ENCODE data around the gene RNF217.

RNF217 gene

GRCh38 chr6:124987999-124988591 is 25.9 kb downstream of the RNF217 start:
- no peak for DNase-seq (ENCODE audit: low read depth in 2 of 2)

- no peak for DNase-seq (ENCODE audit: low read depth in 2 of 2)
Observed at GRCh38 chr6:124989136-124989983, 27.1 kb downstream of the RNF217 start.

DNA sequence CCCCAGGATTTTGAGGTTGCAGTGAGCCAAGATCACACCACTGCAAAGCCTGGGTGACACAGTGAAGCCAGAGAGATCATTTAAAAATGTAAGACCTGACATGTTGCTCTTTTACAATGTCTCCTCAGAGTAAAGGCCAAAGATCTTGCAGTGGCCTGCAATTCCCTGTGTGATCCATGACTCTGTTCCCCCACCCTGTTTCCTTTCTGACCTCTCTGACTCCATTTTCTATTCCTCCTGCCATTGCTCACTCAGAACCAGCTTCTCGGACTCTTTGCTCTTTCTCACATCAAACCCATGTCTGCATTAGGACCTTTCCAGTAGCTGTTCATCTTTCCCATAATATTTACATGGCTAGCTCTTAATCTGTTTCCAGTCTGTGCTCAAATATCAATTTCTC is 28.8 kb downstream of the RNF217 start:
- DNase-seq (ENCODE audit: low read depth in 2 of 2), result no peak

GRCh38 chr6:124991764-124992295 is 29.6 kb downstream of the RNF217 start:
- DNase-seq (ENCODE audit: low read depth in 2 of 2), result no peak

GRCh38 chr6:124993327-124993726 is 31.1 kb downstream of the RNF217 start:
- DNase-seq (ENCODE audit: low read depth in 2 of 2), result no peak

GRCh38 chr6:124994648-124995047 is 32.4 kb downstream of the RNF217 start:
- no peak for DNase-seq (ENCODE audit: low read depth in 2 of 2)

- no peak for DNase-seq (ENCODE audit: low read depth in 2 of 2)
Observed at GRCh38 chr6:124995131-124995530, 32.9 kb downstream of the RNF217 start.

DNA sequence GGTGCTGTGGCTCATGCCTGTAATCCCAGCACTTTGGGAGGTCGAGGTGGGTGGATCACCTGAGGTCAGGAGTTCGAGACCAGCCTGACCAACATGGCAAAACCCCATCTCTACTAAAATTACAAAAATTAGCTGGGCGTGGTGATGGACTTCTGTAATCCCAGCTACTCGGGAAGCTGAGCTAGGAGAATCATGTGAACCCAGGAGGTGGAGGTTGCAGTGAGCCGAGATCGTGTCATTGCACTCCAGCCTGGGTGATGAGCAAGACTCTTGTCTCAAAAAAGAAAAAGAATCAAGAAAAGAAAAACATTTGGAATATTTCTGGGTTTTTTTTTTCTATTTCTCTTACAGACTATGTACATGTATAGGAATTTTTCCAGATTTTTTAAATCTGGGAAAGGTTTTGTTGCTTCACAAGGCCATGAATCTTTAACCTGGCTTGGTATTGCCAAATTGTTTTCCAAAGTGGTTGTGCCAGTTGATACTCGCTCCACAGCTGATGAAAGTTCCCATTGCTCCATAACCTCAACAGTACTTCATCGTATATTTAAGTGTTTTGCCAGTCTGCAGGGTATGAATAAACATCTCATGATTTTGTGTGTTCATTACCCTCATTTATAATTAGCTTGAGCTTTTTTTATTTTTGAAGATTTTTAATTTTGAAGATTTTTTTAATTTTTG is 33.5 kb downstream of the RNF217 start:
- DNase-seq (ENCODE audit: low read depth in 2 of 2), result no peak

DNA sequence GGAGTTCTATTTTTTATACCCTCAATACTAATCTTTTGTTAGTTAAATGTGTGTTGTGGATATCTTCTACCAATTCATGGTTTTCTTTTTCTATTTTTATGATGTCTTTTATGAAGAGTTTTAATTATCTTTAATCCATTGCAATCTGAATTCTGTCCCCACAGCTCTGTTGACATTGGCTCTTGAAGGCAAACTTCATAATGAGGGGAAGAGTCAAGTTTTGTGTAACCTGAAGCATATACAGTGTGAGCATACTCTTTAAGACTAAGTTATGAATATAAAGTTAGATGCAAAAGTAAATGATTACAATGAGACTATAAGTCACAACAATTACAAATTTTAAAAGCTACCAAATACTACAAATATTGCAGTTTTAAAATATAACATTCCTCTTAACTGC is 34.2 kb downstream of the RNF217 start:
- DNase-seq (ENCODE audit: low read depth in 2 of 2), result no peak

- no peak for DNase-seq (ENCODE audit: low read depth in 2 of 2)
Observed at GRCh38 chr6:124997196-124997875, 35.1 kb downstream of the RNF217 start.

GRCh38 chr6:124999105-124999764 is 37.0 kb downstream of the RNF217 start:
- DNase-seq (ENCODE audit: low read depth in 2 of 2), result no peak

DNA sequence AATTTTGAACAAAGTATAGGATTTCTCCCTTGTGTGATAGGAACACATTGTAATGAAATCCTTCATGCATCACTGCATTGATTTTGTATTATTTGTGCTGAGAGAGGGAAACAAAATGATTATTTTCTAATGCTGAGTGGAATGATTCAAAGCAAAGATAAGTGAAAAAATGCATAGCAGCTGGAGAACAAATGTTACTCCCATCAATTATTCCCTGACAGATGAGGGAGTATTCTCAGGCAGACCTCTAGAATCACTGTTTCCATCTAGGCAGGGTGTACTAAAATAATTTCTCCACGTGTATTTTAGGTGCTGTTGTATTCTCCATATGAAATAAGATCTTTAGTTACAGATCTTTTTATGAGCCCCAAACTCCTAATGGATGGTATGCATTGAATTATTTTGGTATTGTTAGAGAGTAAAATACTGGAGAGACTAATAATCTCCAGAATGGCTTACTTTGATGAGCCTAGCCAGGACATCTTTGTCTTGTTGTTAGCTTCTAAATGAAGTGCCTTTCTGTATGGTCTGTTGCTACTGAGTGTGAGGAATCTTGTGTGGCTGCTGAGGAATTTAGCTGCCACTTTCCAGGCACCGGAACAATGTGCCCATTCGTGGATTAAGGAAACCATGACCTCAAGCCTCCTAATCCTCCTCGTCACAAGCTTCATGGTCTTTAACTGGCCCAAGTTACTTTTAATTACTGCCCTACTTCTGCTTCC is 39.6 kb downstream of the RNF217 start:
- no peak for DNase-seq (ENCODE audit: low read depth in 2 of 2)

DNA sequence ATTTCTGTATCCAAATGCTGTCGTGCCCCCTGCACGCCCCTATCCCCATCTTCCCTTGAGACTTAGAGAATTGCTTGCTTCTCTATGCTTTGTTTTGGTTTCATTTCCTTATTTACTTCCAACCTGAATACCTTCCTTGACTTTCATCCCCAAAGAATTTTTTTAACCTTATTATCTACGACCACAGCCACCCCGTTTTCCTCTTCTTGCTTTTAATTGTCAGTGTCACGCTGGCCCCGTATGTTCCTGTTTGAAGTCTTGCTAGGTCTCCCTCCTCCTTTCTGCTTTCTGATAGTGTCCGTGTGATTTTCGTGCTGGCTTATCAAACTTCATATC is 40.1 kb downstream of the RNF217 start:
- DNase-seq (ENCODE audit: low read depth in 2 of 2), result no peak

GRCh38 chr6:125003070-125003469 is 40.8 kb downstream of the RNF217 start:
- DNase-seq (ENCODE audit: low read depth in 2 of 2), result no peak

- no peak for DNase-seq (ENCODE audit: low read depth in 2 of 2)
Observed at GRCh38 chr6:125004198-125004597, 42.0 kb downstream of the RNF217 start.

- no peak for DNase-seq (ENCODE audit: low read depth in 2 of 2)
Observed at GRCh38 chr6:125004797-125005595, 42.8 kb downstream of the RNF217 start.

GRCh38 chr6:125008261-125008703 is 46.0 kb downstream of the RNF217 start:
- DNase-seq (ENCODE audit: low read depth in 2 of 2), result no peak

DNA sequence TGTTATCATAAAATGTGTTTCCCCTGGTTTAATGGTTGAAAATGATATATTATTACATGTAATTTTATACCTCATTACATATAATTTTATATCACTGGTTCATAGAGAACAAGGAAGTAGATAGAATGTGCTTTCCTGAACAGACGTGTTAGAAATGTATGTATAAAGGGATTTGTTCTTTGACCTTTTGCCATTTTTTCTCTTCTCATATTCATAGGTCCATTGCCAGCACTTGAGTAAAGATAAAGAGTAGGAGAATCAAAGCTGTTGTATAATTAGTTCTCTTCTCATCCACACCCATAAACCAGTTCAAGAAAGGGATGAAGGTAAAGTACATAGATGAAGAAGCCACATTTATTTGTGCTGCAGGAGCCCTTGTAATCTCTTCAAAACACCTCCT is 46.7 kb downstream of the RNF217 start:
- no peak for DNase-seq (ENCODE audit: low read depth in 2 of 2)

DNA sequence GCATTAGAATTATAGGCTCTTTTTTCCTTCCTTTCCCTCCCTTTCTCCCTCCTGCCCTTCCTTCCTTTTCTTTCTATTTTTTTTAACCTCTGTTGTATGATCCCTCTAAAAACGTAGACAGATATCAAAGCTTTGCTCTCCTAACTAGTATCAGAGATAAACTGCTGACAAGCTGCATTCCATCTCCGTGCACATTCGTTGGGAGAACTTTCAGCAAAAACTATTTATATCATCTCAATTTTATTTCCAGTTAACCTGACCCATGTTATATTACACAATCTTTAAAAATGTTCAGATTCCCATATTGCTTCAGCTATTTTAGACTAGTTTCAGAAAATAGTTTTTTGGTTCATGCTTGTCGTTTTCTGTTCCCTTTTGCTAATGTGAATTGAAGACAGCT is 47.3 kb downstream of the RNF217 start:
- DNase-seq (ENCODE audit: low read depth in 2 of 2), result no peak
